H1 (cell line): ENCODE data around the gene ALDH4A1. TPM values are rescaled to one million over a fixed set of nuclear protein-coding genes. Genes with fewer than 3 reads are reported as not detected.

Experiments
- CTCF ChIA-PET: fragments of 300-600 bp; sonication (Branson Sonifier 250); formaldehyde crosslinking; loops from one replicate; lab custom pipeline; 2021; ENCODE audit not compliant: partially characterized antibody; lab: Charles Lee
- POLR2A ChIA-PET: fragments of 300-600 bp; sonication (Branson Sonifier 250); formaldehyde crosslinking; loops from one replicate; lab custom pipeline; 2021; ENCODE audit warnings: inconsistent platforms; ENCODE audit not compliant: partially characterized antibody; lab: Charles Lee
- DNase-seq, 2 experiments: peaks; one replicate each; pipeline versions ENCODE4 v3.0.0 to v3.0.0-alpha.2; 2010 to 2022; ENCODE audit warnings: low spot score in 2 of 2, low read depth in 1 of 2, mixed read lengths in 1 of 2
- FAIRE-seq: peaks from 2 replicates; lab custom pipeline; 2011; peaks lifted over from hg19 to GRCh38; lab: Jason Lieb, UNC
- H2AFZ ChIP-seq: 2 replicates; pipeline ENCODE4 v1.8.1; 2012; ENCODE audit warnings: low read length, inconsistent platforms
- H2AK5ac ChIP-seq: 2 replicates; pipeline ENCODE4 v1.6.1; 2013; ENCODE audit warnings: low read depth, low read length
- H2BK120ac ChIP-seq: replicated peaks from 2 replicates; pipeline ENCODE3; 2013; ENCODE audit warnings: low read depth, low read length, inconsistent platforms
- H2BK12ac ChIP-seq: 2 replicates; pipeline ENCODE4 v1.6.1; 2013; ENCODE audit warnings: low read depth, low read length
- H2BK15ac ChIP-seq: 2 replicates; pipeline ENCODE4 v1.6.1; 2013; ENCODE audit warnings: low read length
- H2BK20ac ChIP-seq: 2 replicates; pipeline ENCODE4 v1.6.1; 2013; ENCODE audit warnings: low read length
- H2BK5ac ChIP-seq: 2 replicates; pipeline ENCODE4 v1.6.1; 2013; ENCODE audit warnings: low read depth, low read length
- H3K14ac ChIP-seq: 2 replicates; pipeline ENCODE4 v1.6.1; 2013; ENCODE audit warnings: inconsistent platforms; ENCODE audit not compliant: insufficient read length
- H3K18ac ChIP-seq: 2 replicates; pipeline ENCODE4 v1.6.1; 2013; ENCODE audit warnings: low read length; ENCODE audit errors: extremely low read depth
- H3K23ac ChIP-seq: 2 replicates; pipeline ENCODE4 v1.6.1; 2013; ENCODE audit warnings: inconsistent platforms; ENCODE audit not compliant: insufficient read length
- H3K23me2 ChIP-seq: 2 replicates; pipeline ENCODE4 v1.6.1; 2013; ENCODE audit warnings: low read depth, low read length
- H3K27ac ChIP-seq: 2 replicates; pipeline ENCODE4 v1.6.1; 2011; ENCODE audit warnings: low read depth, low read length, inconsistent platforms
- H3K27me3 ChIP-seq, 4 experiments: replicated peaks in 1 of 4; 1 replicate in 1 of 4; 2 replicates in 3 of 4; pipeline versions ENCODE4 v1.6.1 to v1.8.1; 2011 to 2013; ENCODE audit warnings: low read length in 3 of 4, mild to moderate bottlenecking in 3 of 4, inconsistent platforms in 2 of 4, mixed read lengths in 2 of 4, moderate library complexity in 1 of 4; ENCODE audit not compliant: control insufficient read depth in 3 of 4, insufficient read depth in 3 of 4; ENCODE audit errors: extremely low read depth in 1 of 4
- H3K36me3 ChIP-seq, 4 experiments: 2 replicates each; pipeline versions ENCODE4 v1.6.1 to v1.8.1; 2011 to 2013; ENCODE audit warnings: mild to moderate bottlenecking in 4 of 4, low read length in 3 of 4, moderate library complexity in 2 of 4, control low read depth in 1 of 4, inconsistent platforms in 1 of 4; ENCODE audit not compliant: insufficient read depth in 4 of 4, control insufficient read depth in 2 of 4
- H3K4ac ChIP-seq: replicated peaks from 2 replicates; pipeline ENCODE3; 2013; ENCODE audit warnings: low read length, low read depth, mixed read lengths, inconsistent platforms; ENCODE audit not compliant: insufficient read length
- H3K4me1 ChIP-seq, 4 experiments: replicated peaks in 1 of 4; 1 replicate in 1 of 4; 2 replicates in 3 of 4; pipeline versions ENCODE4 v1.6.1 to v1.8.1; 2011 to 2013; ENCODE audit warnings: low read length in 3 of 4, inconsistent platforms in 2 of 4, mixed read lengths in 1 of 4; ENCODE audit not compliant: insufficient read depth in 4 of 4, control insufficient read depth in 3 of 4
- H3K4me2 ChIP-seq, 2 experiments: 2 replicates each; pipeline versions ENCODE4 v1.6.1 to v1.8.1; 2011 to 2013; ENCODE audit warnings: low read depth in 2 of 2, low read length in 2 of 2, control low read depth in 1 of 2, inconsistent platforms in 1 of 2, mild to moderate bottlenecking in 1 of 2; ENCODE audit not compliant: insufficient read depth in 1 of 2
- H3K4me3 ChIP-seq, 4 experiments: fragments of 200-600, 300-600 bp in 1 of 4; sonication (generic), shearing (Covaris generic), sonication (Bioruptor Twin) in 1 of 4; 2 replicates each; pipeline versions ENCODE4 v1.5.1 to v1.8.1; 2011 to 2016; ENCODE audit warnings: low read length in 4 of 4, low read depth in 3 of 4, control low read depth in 2 of 4, inconsistent platforms in 2 of 4, mild to moderate bottlenecking in 2 of 4, mixed read lengths in 1 of 4, moderate library complexity in 1 of 4; ENCODE audit not compliant: insufficient read depth in 2 of 4; ENCODE audit errors: extremely low read depth in 1 of 4
- H3K56ac ChIP-seq: replicated peaks from 2 replicates; pipeline ENCODE3; 2013; ENCODE audit warnings: low read depth, mild to moderate bottlenecking, mixed read lengths, low read length, inconsistent platforms; ENCODE audit not compliant: insufficient read length
- H3K79me1 ChIP-seq: 2 replicates; pipeline ENCODE4 v1.6.1; 2013; ENCODE audit warnings: low read depth, low read length, control low read depth
- H3K79me2 ChIP-seq, 2 experiments: 2 replicates each; pipeline versions ENCODE4 v1.6.1 to v1.8.1; 2012 to 2013; ENCODE audit warnings: low read length in 2 of 2, mild to moderate bottlenecking in 2 of 2, inconsistent platforms in 1 of 2; ENCODE audit not compliant: insufficient read depth in 2 of 2, control insufficient read depth in 1 of 2
- H3K9ac ChIP-seq, 4 experiments: replicated peaks in 1 of 4; 1 replicate in 1 of 4; 2 replicates in 3 of 4; pipeline versions ENCODE4 v1.6.1 to v1.8.1; 2011 to 2013; ENCODE audit warnings: low read depth in 3 of 4, low read length in 3 of 4, control low read depth in 2 of 4, mild to moderate bottlenecking in 2 of 4, moderate library complexity in 2 of 4, inconsistent platforms in 1 of 4; ENCODE audit errors: extremely low read depth in 1 of 4
- H3K9me3 ChIP-seq, 2 experiments: 2 replicates each; pipeline versions ENCODE4 v1.6.1 to v1.8.1; 2012 to 2013; ENCODE audit warnings: mild to moderate bottlenecking in 2 of 2, moderate library complexity in 2 of 2, control low read depth in 1 of 2, inconsistent platforms in 1 of 2, low read depth in 1 of 2, low read length in 1 of 2, mixed read lengths in 1 of 2; ENCODE audit not compliant: insufficient read depth in 2 of 2
- H4K20me1 ChIP-seq, 2 experiments: replicated peaks in 1 of 2; 2 replicates each; pipeline versions ENCODE3 to v1.8.1; 2011 to 2013; ENCODE audit warnings: inconsistent platforms in 2 of 2, low read length in 2 of 2, mild to moderate bottlenecking in 1 of 2; ENCODE audit not compliant: insufficient read depth in 2 of 2, control insufficient read depth in 1 of 2
- H4K5ac ChIP-seq: 2 replicates; pipeline ENCODE4 v1.6.1; 2013; ENCODE audit warnings: low read length, low read depth, mixed read lengths, inconsistent platforms; ENCODE audit not compliant: insufficient read length
- H4K8ac ChIP-seq: 2 replicates; pipeline ENCODE4 v1.8.0; 2013; ENCODE audit warnings: mild to moderate bottlenecking, moderate library complexity, low read length, inconsistent platforms; ENCODE audit not compliant: insufficient read depth; ENCODE audit errors: extremely low read depth
- H4K91ac ChIP-seq: replicated peaks from 2 replicates; pipeline ENCODE3; 2013; ENCODE audit warnings: low read length, mixed read lengths, inconsistent platforms; ENCODE audit not compliant: insufficient read length
- BRCA1 ChIP-seq: IDR thresholded peaks from 2 replicates; pipeline ENCODE4 v1.6.1; 2012; ENCODE audit warnings: low read depth, low read length, improper control_type of control experiment
- CBX8 ChIP-seq: fragments of 300-800, 300-1000 bp; sonication (generic); IDR thresholded peaks from 2 replicates; pipeline ENCODE4 v1.7.1; 2016; ENCODE audit warnings: low read depth, low read length, borderline replicate concordance
- EGR1 ChIP-seq: IDR thresholded peaks from 2 replicates; pipeline ENCODE4 v1.6.1; 2011; ENCODE audit warnings: low read depth, low read length, borderline replicate concordance
- HDAC2 ChIP-seq, 2 experiments: fragments of 300-600 bp in 1 of 2; sonication (generic) in 1 of 2; IDR thresholded peaks; 2 replicates each; pipeline ENCODE4 v1.6.1; 2011 to 2012; ENCODE audit warnings: low read depth in 2 of 2, low read length in 2 of 2, mild to moderate bottlenecking in 2 of 2, moderate library complexity in 2 of 2, borderline replicate concordance in 1 of 2, inconsistent platforms in 1 of 2
- KDM1A ChIP-seq: fragments of 200-600, 300-600 bp; sonication (generic); IDR thresholded peaks from 2 replicates; pipeline ENCODE4 v1.7.1; 2016; ENCODE audit warnings: mild to moderate bottlenecking, low read length, borderline replicate concordance
- RXRA ChIP-seq: IDR thresholded peaks from 2 replicates; pipeline ENCODE4 v1.6.1; 2011; ENCODE audit warnings: low read depth, mild to moderate bottlenecking, low read length, moderate library complexity; ENCODE audit not compliant: insufficient read depth
- WGBS, 2 experiments: shearing (Covaris generic) in 1 of 2; methylation state at CpG; one replicate each; pipeline versions ENCODE4 v1.1.6 to v1.1.7; 2013 to 2015; ENCODE audit warnings: low lambda C conversion rate in 2 of 2, mixed read lengths in 2 of 2, inconsistent platforms in 1 of 2, low coverage in 1 of 2, missing lambda C conversion rate in 1 of 2; ENCODE audit not compliant: insufficient replicate concordance in 2 of 2, insufficient coverage in 1 of 2, insufficient read length in 1 of 2; ENCODE audit errors: extremely low coverage in 1 of 2, missing lambda C conversion rate in 1 of 2; 5-methylcytosine and 5-hydroxymethylcytosine counted together
- polyA plus RNA-seq, 7 experiments: library from polyadenylated mRNA; depleted of rRNA in 3 of 7; stranded (reverse) in 5 of 7; unstranded in 2 of 7; fragments of >200 nt in 5 of 7; fragments of 200-250 nt in 2 of 7; gene quantifications; 1 replicate in 5 of 7; 2 replicates in 1 of 7; 4 replicates in 1 of 7; pipeline versions ENCODE4 v1.2.1 to v1.2.3, GENCODE V29; 2011 to 2013; ENCODE audit warnings: missing spikeins in 2 of 7, mixed read lengths in 2 of 7
- total RNA-seq: library from RNA; stranded (reverse); fragmentation: NEBNext Ultra II Directional; extraction: Animal tissue kit (Norgen Biotek cat#: 25700); gene quantifications from 2 replicates; pipeline ENCODE4 v1.2.1, GENCODE V29; 2021

Gene ALDH4A1
- total and polyA plus RNA-seq, 2 of the 8 experiments (the other 6 are each of a cell fraction or from before 2014, with no cell fraction given): 30.3 to 35.9 TPM

DNA sequence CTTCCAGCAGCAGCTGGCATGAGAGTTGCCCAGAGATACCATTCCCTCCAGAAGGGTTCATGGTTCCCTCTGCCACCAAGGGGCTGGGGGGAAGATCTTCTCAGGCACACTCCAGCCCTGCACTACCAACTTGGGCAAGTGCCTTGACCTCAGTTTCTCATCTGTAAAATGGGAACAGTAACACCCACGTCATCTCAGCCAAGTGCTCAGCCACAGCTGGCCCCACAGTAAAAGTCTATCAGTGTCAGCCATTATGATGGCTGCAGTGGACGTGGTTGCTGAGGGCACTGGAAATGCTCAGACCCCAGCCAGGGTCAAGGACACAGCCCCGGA, 26.6 kb downstream of the ALDH4A1 start:
- Histone ChIP-seq H3K18ac (no peak overlapping the region), H3K79me1 (no peaks in the 10 kb centered on the region), H3K36me3 (no peaks in the 10 kb centered on the region; a peak in 2 of 8 replicates), H2BK5ac (no peak overlapping the region), H4K20me1 (peaks cover 2 to 4% of the 10 kb centered on the region in 2 experiments), H2AFZ (no peak overlapping the region), H2BK12ac (no peak overlapping the region), H3K4me2 (no peak overlapping the region), H3K27me3 (no peaks in the 10 kb centered on the region), H3K79me2 (no peaks in the 10 kb centered on the region), H3K23me2 (no peaks in the 10 kb centered on the region), H4K8ac (no peak overlapping the region), H3K23ac (no peak overlapping the region), H2BK20ac (no peak overlapping the region), H3K9me3 (no peaks in the 10 kb centered on the region), H3K4me3 (no peak overlapping the region), H3K56ac (no peak overlapping the region), H2AK5ac (no peak overlapping the region), H3K4ac (no peak overlapping the region), H3K4me1 (peaks cover 0 to 6% (median 4%) of the 10 kb centered on the region in 4 experiments; a peak in 4 of 7 replicates), H3K14ac (no peak overlapping the region), H3K9ac (no peak overlapping the region), H3K27ac (no peak overlapping the region), H4K5ac (no peak overlapping the region), H2BK15ac (no peak overlapping the region), H4K91ac (no peak overlapping the region), H2BK120ac (no peak overlapping the region)
- DNase-seq (no peak), FAIRE-seq (no peak)
- ChIA-PET CTCF (interaction anchor here (0.7 to 5.6 kb wide), 40 partner anchors 10 to 286 kb away, joined by 3 to 52 read pairs (median 5); partner anchors contain the start of gene ALDH4A1), POLR2A (no interaction called here)
- TF ChIP-seq CBX8 (no peak), HDAC2 (IDR thresholded peaks at IDR 0.05; ENCODE audit: borderline replicate concordance in 1 of 2, low read depth in 2 of 2, low read length in 2 of 2) (no peak), BRCA1 (no peak), RXRA (no peak), KDM1A (no peak), EGR1 (no peak)
- 90% methylated on average over 3 of the region's 3 CpGs; no CpG with 5 or more reads in 1 of the 2 experiments for WGBS, 2 experiments
